NCI-H2171 treated with DMSO at 0.1 percent for 48 hours (cell line): Measurements from ENCODE around the gene MTCL3.

ENCODE experiments used
- DNase-seq: peaks from one replicate; lab custom pipeline; 2025; lab: John Stamatoyannopoulos, UW

MTCL3 gene

GRCh38 chr6:127518710-127519468, at the start of gene MTCL3:
Gene MTCL3 (minus strand): TSS chr6:127519335.
- DNase-seq, result peak; percentile 90

GRCh38 chr6:127567476-127567875, 48.3 kb upstream of the MTCL3 start:
- no peak for DNase-seq

DNA sequence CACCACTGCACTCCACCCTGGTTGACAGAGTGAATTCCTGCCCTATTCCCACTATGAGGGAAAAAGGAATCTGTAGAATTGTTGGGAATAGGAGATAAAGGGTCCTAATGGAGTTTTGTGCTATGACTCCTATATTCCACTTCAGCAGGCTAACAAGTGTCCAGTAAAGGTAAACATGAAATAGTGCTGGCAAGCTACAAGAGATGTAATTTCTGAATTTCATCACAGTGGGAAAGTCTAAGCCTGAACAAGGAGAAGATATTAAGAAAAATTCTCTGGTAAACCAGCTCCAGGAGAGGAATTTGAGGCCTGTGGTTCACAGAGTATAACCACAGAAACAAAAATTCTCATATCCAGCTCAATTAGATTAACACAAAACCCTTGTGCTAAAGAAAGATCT, 47.5 kb upstream of the MTCL3 start:
- DNase-seq, result no peak

GRCh38 chr6:127566119-127566518, 47.0 kb upstream of the MTCL3 start:
- no peak for DNase-seq

DNA sequence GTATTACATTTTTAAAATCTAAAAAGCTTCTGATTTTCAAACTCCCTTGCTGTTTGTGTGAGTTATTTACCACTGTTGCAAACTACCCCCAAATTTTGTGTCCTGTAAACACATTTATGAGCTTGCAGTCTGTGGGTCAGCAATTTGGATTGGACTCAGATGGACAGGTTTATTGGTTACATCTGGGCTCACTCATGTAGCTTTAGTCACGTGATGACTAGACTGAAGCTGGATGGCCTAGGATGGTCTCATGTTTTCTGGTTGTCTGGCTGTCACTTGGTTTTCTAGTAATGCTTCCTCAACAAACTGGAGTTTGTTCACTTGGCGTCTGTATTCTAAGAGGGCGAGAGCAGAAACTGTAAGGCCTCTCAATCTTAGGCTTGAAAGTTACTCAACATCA, 45.6 kb upstream of the MTCL3 start:
- peak; percentile 18 for DNase-seq

DNA sequence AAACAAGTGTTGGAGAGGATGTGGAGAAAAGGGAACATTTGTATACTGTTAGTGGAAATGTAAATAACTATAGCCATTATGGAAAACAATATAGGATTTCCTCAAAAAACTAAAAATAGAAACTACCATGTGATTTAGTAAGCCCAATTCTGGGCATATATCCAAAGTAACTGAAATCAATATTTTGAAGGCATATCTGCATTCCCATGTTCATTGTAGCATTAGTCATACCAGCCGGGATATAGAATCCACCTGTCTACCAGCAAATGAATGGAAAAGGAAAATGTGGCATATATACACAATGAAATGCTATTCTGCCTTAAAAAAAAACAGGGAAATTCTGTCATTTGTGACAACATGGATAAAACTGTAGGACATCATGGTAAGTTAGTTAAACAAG, 42.5 kb upstream of the MTCL3 start:
- peak; percentile 38 for DNase-seq

- DNase-seq, result peak; percentile 38
Measured at GRCh38 chr6:127554435-127555006, 35.4 kb upstream of the MTCL3 start.

- no peak for DNase-seq
Measured at GRCh38 chr6:127550403-127550802, 31.3 kb upstream of the MTCL3 start.

GRCh38 chr6:127547904-127548649, 28.9 kb upstream of the MTCL3 start:
- no peak for DNase-seq

- DNase-seq, result no peak
Measured at GRCh38 chr6:127547215-127547614, 28.1 kb upstream of the MTCL3 start.

- DNase-seq, result peak; percentile 58
Measured at GRCh38 chr6:127539272-127539671, 20.1 kb upstream of the MTCL3 start.

GRCh38 chr6:127538750-127539264, 19.7 kb upstream of the MTCL3 start:
- DNase-seq, result no peak

- no peak for DNase-seq
Measured at GRCh38 chr6:127533736-127534135, 14.6 kb upstream of the MTCL3 start.

DNA sequence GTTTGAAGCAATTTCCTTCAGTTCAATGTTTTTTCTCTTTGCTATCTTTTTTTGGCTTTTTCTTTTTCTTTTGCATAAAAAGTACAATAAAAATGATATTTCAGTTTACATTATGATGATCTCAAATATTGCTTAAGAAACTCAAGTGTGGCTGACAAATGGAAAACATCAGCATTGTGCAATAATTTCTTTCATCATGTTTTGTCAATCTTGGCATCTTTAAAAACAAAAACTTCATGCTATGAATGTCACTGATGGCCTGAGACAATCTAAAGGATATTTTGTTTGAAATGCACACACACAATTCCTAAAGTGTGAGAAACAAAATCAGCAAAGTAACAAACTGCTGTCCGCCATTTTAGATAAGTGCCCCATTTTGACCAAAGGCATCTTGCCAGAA, 13.9 kb upstream of the MTCL3 start:
- DNase-seq, result no peak

GRCh38 chr6:127522714-127523113, 3.6 kb upstream of the MTCL3 start:
- DNase-seq, result no peak

- no peak for DNase-seq
Measured at GRCh38 chr6:127520066-127520465, 931 bp upstream of the MTCL3 start.

DNA sequence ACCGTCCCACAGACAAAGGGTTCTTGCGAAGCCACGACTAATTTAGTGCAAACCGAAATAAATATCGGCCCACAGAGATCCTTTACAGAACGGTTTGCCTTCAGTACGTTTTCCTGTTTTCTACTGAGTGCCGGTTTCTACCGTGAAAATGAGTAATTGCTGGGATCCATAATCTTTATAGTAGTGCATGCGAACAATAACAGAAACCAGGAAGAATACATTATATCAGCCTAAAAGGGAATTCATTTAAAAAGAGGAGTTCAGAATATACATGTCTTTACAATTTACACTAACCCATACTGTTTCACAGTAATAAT, 292 bp upstream of the MTCL3 start:
- no peak for DNase-seq

GRCh38 chr6:127518191-127518709, 885 bp downstream of the MTCL3 start:
- peak; percentile 39 for DNase-seq

- DNase-seq, result no peak
Measured at GRCh38 chr6:127517693-127518092, 1.4 kb downstream of the MTCL3 start.

DNA sequence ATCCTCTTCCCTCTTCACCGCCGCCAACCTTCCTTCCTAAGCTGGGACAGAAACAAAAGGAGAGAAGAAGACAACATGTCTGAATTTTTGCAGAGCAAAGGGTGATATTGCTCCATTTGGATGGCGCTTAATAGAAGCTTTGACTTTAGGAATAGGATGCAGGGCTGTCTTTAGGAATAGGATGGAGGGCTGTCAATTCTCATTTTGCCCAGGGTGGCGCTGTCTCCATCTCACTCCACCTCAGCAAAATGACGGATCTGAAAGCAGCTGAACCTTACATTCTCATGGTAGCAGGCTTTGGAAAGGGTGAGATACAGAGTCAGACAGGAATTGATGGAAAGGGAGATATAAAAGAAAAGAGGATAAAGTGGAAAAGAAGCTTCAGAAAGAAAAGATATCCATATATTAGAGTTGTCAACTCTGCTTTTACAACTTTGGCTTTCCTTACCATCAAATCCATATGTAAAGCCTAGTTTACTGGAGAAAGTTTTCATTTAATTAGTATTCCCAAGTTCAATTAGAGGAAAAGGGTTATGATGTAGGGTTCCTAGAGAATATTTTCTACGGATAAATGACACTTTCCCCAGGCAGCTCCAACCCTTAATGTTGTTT, 2.4 kb downstream of the MTCL3 start:
- DNase-seq, result peak; percentile 94

DNA sequence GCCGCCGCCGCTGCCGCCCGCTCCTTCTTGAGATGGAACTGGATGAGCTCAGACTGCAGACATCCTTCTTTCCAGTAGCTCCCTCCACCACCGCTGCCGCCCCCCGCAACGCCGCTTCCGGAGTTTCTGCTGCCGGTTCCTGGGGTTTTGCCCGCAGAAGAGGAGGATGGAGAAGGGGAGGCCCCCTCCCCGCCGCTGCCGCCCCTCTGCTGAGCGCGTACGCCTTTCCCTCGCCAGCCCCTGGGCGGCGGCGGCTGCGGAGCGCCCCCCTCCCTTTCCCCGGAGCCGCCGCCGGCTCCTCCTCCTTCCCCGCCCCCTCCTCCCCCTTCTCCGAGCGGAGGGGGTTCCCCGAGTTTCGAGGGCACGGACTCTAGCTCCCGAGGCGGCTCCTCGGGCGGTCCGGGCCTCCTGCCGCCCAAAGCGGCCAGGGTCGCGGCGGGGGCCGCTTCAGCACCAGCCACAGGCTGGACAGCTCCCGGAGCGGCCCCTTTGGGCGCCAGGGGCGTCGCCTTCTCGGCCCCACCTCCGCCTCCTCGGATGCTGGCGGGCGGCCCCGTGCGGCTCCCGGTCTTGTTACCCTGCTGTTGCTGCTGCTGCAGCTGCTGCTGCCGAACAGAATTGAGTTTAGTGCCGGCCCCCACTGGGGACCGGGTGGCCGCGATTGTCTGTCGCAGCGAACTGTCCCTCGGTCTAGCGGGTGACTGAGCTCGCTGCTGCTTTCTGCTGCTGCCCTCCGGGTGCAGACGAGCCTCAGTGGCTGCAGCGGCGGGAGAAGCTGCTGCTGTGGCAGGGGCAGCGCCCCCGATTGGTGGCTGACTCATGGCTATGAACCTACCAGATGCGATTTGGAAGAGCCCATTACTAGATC, 3.1 kb downstream of the MTCL3 start:
- DNase-seq, result peak; percentile 73
